GM08714 (cell line): ENCODE data around the gene UQCRQ.
A peak's percentile ranks its signal among the peaks of the same experiment; 100 is the strongest.

ENCODE experiments used
- H3K4me3 ChIP-seq: fragments of 200-500 bp; sonication (Bioruptor generic); 2 replicates; pipeline ENCODE4 v1.5.1; 2014; ENCODE audit warnings: mild to moderate bottlenecking, low read length, inconsistent platforms
- ZNF274 ChIP-seq: IDR thresholded peaks from 2 replicates; pipeline ENCODE4 v1.6.1; 2012; ENCODE audit warnings: mild to moderate bottlenecking, low read depth, low read length

Gene UQCRQ

DNA sequence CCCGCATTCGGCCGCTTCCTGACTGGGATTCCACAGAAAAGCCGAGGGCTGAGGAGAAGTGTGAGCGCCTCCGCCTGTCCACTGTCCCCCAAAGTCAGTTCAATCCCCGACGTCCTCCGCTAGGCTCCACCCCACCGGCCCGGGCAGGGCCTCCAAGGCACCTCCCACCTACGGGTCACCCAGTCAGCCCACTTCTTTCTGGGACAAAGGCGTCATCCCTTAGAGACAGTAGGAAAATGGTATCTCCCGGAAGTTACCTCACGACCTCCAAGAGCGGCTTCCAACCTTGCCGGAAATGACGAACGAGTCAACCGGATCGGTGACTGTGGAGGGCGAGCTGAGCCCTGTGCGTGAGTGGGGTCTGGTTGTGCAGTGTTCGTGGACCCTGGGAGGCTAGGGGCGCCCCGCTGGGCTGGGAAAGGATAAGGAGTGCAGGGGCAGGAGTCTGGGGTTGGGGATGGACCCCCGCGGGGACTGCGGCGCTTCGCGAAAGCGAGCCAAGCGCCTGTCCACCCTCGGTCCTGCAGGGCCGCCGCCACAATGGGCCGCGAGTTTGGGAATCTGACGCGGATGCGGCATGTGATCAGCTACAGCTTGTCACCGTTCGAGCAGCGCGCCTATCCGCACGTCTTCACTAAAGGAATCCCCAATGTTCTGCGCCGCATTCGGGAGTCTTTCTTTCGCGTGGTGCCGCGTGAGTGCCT, at the start of gene UQCRQ, which contains the start of gene GDF9:
Gene UQCRQ (plus strand): TSS at position 301 of the 704 bp plus-strand sequence. CDS start 240 bp downstream, at position 541.
Gene GDF9 (minus strand): TSS at position 128 of the 704 bp plus-strand sequence. CDS start 1,936 bp downstream, outside the sequence.
- no peak for TF ChIP-seq ZNF274

DNA sequence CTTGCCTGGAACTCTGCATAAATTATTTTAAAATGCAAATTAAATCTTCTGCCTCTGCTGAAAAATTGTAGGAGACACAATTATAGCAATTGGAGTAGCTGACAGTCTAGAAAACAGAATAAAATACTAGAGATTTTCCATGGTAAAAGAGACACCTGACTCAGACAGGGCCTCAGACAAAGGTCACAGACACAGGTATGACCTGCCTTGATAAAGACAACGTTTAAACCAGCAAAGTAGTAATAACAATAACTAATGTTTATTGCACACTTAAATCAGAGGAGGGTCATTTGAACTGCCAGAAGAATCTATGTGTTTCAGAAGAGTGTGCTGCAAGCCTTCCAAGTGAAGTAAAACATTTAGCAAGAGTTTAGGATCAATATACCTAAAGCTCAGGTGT, 49.4 kb upstream of the UQCRQ start:
- no peak overlapping the region for H3K4me3 ChIP-seq
- TF ChIP-seq ZNF274 = no peak

More for the DNA sequence above, at the start of gene UQCRQ, which contains the start of gene GDF9:
- H3K4me3 ChIP-seq = peak within 1 kb of the TSS; percentile 86

GRCh38 chr5:132819468-132819867, 47.0 kb upstream of the UQCRQ start:
- peak overlapping the region; percentile 4; the same call in 1 of the 2 replicates for H3K4me3 ChIP-seq
- no peak for TF ChIP-seq ZNF274

GRCh38 chr5:132820162-132820754, 46.2 kb upstream of the UQCRQ start:
- no peak for TF ChIP-seq ZNF274
- no peak overlapping the region for H3K4me3 ChIP-seq

GRCh38 chr5:132821350-132821749, 45.1 kb upstream of the UQCRQ start:
- TF ChIP-seq ZNF274 = no peak
- no peak overlapping the region for H3K4me3 ChIP-seq

DNA sequence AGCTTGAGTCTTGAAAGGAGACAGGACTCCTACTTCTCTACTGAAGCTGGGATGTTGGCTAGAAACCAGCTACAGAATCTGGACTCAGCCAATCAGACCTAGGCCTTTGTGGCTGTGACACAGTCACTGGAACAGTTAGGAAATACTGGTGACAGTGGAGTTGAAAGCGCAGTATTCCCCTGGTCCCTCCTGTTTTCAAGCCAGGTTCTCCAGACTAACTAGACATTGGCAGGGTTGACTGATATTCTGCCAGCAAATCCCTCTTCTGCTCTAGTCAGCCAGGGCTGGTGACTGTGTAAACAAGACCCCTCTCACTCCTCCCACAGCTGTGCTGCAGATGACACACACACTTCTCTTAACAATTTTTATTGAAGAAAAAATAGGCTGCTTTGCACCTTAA, 44.7 kb upstream of the UQCRQ start:
- TF ChIP-seq ZNF274 = no peak
- no peak overlapping the region for H3K4me3 ChIP-seq

GRCh38 chr5:132822650-132823480, 43.6 kb upstream of the UQCRQ start:
- TF ChIP-seq ZNF274 = no peak
- no peak overlapping the region for H3K4me3 ChIP-seq

- TF ChIP-seq ZNF274 = no peak
- no peak overlapping the region for H3K4me3 ChIP-seq
These were observed 42.9 kb upstream of the UQCRQ start for GRCh38 chr5:132823481-132824050.

- no peak overlapping the region for H3K4me3 ChIP-seq
- no peak for TF ChIP-seq ZNF274
These were observed 42.0 kb upstream of the UQCRQ start for GRCh38 chr5:132824426-132824825.

- H3K4me3 ChIP-seq = peak overlapping the region; percentile 17; the same call in 1 of the 2 replicates
- no peak for TF ChIP-seq ZNF274
These were observed 41.2 kb upstream of the UQCRQ start for GRCh38 chr5:132825033-132825833.

DNA sequence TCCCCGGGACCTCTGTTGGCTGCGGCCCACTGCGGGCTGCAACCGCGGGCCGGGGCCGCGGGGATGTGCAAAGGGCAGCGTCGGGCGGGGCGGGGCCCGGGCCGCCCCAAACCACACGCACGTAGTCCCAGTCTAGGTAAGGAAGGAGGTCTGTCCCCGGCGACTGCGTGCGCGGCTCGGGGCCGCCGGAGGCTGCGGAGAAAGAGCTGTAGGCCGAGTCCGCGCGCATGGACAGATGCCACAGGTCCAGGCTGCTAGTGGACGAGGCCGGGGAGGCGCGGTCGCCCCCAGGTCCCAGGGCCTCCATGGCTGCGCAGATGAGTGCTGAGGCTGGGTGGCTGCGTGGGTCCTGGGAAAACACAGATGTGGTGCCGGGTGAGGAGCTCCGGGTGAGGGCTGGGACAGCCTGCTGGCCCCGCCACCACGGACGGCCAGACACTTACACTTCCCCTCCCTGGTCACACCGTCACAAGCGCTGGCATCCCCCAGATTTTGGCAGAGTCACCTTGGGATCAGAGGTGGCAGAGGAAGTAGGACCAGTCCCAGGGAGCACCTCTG, 40.5 kb upstream of the UQCRQ start:
- TF ChIP-seq ZNF274 = no peak
- H3K4me3 ChIP-seq = peak overlapping the region; percentile 17; the same call in 1 of the 2 replicates

- H3K4me3 ChIP-seq = no peak overlapping the region
- TF ChIP-seq ZNF274 = no peak
These were observed 39.9 kb upstream of the UQCRQ start for GRCh38 chr5:132826424-132827082.
